Spleen (tissue), 7 donors: ENCODE measurements around the gene RASSF3.

Experiments used
- POLR2A ChIP-seq, 3 donors: fragments of 450-650 bp; IDR thresholded peaks; one replicate each; pipeline ENCODE4 v1.5.1; 2017; ENCODE audit warnings: antibody characterized with exemption in 3 of 3, mild to moderate bottlenecking in 1 of 3
- TF ChIP-seq, protein P1 (sequence below), 11 experiments: fragments of 200-600 bp in 7 of 11; fragments of 450-650 bp in 4 of 11; sonication (generic) in 4 of 11; IDR thresholded peaks in 8 of 11; conservative IDR thresholded peaks in 3 of 11; 1 replicate in 7 of 11; 2 replicates in 4 of 11; pipeline versions ENCODE4 v1.4.0 to v1.8.0; 2016 to 2021; ENCODE audit warnings: antibody characterized with exemption in 11 of 11, inconsistent platforms in 4 of 11, mild to moderate bottlenecking in 1 of 11
- donor health status: DM: no; HTN: no; CAD: no; lungs with moderate emphysema.
- donor health status: DM: no; HTN: no; CAD: no.
- donor health status: DM: no; HTN: no; CAD: no.

- TF ChIP-seq, protein P1, sequence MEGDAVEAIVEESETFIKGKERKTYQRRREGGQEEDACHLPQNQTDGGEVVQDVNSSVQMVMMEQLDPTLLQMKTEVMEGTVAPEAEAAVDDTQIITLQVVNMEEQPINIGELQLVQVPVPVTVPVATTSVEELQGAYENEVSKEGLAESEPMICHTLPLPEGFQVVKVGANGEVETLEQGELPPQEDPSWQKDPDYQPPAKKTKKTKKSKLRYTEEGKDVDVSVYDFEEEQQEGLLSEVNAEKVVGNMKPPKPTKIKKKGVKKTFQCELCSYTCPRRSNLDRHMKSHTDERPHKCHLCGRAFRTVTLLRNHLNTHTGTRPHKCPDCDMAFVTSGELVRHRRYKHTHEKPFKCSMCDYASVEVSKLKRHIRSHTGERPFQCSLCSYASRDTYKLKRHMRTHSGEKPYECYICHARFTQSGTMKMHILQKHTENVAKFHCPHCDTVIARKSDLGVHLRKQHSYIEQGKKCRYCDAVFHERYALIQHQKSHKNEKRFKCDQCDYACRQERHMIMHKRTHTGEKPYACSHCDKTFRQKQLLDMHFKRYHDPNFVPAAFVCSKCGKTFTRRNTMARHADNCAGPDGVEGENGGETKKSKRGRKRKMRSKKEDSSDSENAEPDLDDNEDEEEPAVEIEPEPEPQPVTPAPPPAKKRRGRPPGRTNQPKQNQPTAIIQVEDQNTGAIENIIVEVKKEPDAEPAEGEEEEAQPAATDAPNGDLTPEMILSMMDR (IDR thresholded peaks at IDR 0.05 in 8 of 11, conservative IDR thresholded peaks at IDR 0.05 in 3 of 11) = no peak
- TF ChIP-seq POLR2A (IDR thresholded peaks at IDR 0.05) = no peak
Observed at GRCh38 chr12:64718649-64719048, 108.4 kb downstream of the RASSF3 start.
